Measurements from ENCODE around the gene KRT8.
"Not testable (repeated sequence)": the region's sequence is repeated elsewhere in the genome, so short reads cannot be mapped to it uniquely, and the experiment has no call there.

The KRT8 gene

DNA sequence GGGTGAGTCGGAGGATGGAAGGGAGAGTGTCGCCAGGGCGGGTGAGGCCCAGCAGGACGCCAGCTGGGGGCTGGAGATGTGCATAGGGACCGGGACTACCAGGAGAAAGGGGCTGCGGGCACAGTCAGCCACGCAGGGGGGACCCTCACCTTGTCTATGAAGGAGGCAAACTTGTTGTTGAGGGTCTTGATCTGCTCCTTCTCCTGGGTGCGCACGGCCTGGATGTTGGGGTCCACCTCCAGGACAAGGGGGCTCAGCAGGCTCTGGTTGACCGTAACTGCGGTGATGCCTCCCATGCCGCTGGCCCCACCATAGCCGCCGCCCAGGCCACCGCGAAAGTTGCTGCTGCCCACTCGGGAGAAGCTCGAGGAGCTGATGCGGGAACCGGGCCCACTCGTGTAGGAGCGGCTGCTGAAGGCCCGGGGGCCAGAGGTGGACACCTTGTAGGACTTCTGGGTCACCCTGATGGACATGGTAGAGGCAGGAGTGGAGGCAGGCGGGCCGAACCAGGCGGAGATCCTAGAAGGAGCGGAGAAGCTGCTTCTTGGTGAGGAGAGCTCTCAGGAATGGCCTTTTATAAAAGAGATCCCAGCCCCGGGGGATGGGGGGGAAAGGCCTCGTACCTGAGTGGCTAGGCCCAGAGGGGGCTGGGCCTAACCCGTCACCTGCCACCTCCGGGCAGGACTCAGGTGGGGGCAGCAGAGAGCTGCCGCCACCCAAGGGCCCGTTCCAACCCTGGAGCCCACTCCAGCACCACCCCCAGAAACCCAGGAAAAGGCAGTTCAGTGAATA, at the start of gene KRT8:
KRT8 (minus strand) TSS at position 568 of the 792 bp plus-strand sequence; CDS start at position 473, 95 bp downstream.
- not testable (repeated sequence) for DNase-seq (ENCODE audit: low read depth in 3 of 3)

DNA sequence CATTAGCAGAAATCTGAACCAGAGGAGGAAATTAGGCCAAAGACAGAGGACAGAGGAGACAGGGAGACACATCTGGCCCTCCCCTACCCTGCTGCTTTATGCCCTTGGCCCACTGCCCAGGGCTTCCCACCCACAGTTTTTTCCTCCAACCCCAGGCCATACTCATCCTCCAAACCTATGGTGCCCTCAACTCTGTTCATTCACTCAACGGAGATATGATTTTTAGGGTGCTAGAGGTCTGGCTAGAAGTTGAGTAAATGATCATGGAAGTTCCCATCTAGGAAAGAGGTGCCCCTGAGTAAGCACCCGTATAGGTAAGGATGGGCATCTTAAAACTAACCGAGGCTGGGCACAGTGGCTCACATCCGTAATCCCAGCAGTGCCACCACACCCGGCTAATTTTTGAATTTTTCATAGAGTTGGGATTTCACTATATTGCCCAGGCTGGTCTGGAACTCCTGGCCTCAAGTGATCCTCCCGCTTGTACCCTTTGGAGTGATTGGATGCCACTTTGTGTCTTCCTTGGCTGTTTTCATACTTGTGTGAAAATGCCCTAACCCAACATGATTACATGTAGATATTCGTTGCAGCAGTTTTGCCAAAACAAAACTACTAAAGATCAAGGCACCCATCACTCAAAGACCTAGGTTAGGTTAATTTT, 48.4 kb upstream of the KRT8 start:
- DNase-seq (ENCODE audit: low read depth in 3 of 3): no peak

DNA sequence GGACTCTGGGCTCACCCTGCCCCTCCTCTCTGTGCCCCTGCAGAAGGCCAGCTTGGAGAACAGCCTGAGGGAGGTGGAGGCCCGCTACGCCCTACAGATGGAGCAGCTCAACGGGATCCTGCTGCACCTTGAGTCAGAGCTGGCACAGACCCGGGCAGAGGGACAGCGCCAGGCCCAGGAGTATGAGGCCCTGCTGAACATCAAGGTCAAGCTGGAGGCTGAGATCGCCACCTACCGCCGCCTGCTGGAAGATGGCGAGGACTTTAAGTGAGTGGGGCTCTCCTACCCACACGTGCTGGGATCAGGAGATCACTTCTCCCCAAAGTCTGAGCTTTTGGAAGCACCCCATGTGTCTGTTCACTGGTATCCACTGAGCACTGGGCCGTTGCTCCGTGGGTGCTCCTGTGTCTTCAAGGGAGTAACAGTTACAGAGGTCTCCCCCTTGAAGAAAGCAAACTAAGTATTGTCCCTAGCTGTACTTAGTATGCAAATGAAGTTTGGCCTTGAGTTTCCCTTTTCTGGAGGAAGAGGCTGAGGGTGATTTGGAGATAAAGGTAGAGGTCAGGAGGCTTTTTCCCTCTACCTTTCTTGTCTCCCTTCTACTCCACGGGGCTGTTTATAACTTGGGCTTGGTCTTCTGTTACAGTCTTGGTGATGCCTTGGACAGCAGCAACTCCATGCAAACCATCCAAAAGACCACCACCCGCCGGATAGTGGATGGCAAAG, 47.4 kb upstream of the KRT8 start:
- no peak for DNase-seq (ENCODE audit: low read depth in 3 of 3)

DNA sequence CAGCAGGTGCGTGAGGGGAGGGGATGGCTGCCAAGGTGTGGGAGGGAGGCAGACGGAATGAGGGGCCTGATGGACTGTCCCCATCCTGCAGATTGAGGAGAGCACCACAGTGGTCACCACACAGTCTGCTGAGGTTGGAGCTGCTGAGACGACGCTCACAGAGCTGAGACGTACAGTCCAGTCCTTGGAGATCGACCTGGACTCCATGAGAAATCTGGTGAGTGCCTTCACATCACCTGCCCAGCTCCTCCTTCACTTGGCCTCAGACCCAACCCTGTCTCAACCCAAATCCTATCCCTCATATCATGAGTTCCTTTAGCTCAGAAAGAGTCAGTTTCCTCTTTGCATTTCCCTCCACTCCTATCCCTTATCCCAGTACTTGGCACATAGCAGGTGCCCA, 46.8 kb upstream of the KRT8 start:
- no peak for DNase-seq (ENCODE audit: low read depth in 3 of 3)

DNA sequence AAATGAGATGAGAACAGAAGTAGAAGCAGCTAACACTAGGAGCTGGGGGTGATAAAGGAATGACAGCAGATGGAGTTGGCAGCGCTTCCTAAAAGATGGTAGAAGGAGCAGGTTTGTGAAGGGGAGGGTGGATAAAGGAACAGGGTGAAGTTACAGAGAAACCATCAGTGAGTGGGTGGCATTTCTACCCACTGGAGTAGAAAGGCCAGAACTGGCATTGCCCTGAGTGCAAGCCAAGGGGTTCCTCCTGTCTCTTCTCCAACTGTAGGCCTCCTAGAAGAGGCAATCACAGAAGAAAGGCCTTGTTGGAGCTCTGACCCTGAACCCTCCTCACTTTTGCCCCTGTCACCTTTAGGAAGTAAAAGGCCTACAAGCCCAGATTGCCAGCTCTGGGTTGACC, 46.2 kb upstream of the KRT8 start:
- no peak for DNase-seq (ENCODE audit: low read depth in 3 of 3)

DNA sequence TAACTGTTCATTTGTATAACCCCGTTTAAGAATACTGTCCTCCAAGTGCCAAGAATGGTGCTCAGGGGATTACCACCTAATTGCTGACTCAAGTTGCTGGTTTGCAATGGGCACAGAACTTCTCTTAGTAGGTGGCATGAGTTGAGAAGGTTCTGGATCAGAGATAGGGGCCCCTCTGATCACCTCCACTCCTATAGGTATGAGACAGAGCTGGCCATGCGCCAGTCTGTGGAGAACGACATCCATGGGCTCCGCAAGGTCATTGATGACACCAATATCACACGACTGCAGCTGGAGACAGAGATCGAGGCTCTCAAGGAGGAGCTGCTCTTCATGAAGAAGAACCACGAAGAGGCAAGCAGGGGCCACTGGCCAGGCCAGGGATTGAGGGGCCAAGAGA, 45.7 kb upstream of the KRT8 start:
- DNase-seq (ENCODE audit: low read depth in 3 of 3): no peak

DNA sequence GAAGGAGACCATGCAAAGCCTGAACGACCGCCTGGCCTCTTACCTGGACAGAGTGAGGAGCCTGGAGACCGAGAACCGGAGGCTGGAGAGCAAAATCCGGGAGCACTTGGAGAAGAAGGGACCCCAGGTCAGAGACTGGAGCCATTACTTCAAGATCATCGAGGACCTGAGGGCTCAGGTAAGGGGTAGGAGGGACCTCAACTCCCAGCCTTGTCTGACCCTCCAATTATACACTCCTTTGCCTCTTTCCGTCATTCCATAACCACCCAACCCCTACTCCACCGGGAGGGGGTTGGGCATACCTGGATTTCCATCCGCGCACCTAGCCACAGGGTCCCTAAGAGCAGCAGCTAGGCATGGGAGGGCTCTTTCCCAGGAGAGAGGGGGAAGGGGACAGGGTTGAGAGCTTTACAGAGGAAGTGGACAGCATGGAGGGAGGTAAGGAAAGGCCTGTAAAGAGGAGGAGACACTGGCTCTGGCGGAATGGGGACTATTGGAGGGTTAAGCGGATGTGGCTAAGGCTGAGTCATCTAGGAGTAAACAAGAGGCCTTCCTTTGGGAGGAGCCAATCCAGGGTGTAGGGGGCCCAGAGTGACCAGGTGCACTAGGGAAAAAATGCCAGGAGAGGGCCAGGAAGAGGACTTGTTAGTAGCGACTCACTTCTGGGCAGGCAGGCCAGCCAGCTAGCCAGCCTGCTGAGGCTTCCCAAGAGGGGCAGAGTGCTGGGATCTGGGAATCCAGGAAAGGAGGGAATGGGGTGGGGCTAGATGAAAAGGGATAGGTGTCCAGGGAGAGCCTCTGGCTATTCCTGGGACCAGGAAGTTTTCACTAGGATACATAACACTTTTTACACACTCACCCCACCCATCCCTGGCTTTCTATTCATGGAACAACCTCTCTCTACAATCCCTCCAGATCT, 44.8 kb upstream of the KRT8 start:
- DNase-seq (ENCODE audit: low read depth in 3 of 3): no peak

DNA sequence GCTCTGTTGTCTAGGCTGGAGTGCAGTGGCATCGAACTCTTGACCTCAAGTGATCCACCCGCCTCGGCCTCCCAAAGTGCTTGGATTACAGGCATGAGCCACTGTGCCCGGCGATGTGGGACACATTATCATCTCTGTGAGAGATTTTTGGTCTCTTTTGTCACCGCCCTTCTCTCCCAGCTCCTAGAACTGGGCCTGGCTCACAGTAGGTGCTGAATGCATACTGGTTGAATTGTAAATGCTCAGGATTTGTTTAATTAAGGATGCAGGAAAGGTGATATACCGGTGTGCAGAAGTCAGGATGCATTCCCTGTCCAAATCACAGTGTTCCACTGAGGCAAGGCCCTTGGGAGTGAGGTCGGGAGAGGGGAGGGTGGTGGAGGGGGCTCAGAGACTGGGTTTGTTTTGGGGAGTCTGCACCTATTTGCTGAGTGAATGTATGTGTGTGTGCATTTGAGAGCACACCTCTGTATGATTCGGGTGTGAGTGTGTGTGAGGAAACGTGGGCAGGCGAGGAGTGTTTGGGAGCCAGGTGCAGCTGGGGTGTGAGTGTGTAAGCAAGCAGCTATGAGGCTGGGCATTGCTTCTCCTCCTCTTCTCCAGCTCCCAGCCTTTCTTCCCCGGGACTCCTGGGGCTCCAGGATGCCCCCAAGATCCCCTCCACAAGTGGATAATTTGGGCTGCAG, 43.0 kb upstream of the KRT8 start:
- no peak for DNase-seq (ENCODE audit: low read depth in 3 of 3)

DNA sequence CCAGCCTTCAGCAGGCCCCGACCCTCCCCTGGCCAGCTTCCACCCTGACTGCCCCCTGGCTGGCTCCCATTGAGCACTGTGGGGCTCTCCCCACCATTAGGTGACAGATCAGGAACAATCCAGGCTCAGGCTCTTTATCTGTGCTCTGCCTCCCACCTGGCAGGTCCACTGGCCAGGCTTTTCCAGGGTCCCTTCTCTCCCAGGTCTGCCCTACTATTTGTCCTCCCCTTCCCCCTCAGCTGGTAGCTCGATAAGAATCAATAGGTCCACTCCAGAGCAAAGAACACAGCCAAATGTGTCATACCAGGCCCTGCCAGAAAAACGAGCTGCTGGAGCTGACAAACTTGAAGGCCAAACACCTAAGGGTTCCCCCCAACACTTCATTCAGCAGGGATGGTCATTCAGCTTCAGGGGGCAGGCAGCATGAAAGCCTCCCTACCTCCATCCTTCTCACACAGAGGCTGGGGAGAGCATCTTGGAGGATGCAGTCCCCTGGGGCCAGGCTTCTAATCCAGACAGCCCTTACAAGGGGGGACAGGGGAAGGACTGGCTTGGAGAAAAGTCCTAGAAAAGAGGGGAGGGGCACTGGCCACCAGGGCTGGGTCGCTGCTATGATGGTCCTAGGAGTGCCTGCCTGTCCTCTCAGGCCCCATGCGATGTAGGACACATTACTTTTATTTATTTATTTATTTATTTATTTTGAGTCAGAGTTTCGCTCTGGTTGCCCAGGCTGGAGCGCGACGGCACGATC, 42.1 kb upstream of the KRT8 start:
- no peak for DNase-seq (ENCODE audit: low read depth in 3 of 3)

DNA sequence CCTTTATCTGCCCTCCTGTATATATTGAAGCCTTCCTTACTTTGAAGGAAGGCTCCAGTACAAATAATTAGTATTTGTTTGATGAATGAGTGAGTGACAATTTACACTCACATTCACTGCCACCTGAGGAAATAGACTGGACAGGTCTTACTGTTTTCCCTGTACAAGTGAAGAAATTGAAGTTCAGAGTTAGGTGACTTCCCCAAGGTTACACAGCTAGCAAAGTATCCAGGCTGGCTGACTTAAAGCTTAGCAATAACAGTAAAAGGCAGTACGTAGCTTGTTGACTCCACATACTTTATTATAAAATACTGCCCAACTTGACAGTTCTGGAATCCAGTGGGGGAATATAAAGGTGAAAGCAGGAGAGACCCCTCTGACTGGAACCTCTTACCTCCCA, 41.5 kb upstream of the KRT8 start:
- no peak for DNase-seq (ENCODE audit: low read depth in 3 of 3)

DNA sequence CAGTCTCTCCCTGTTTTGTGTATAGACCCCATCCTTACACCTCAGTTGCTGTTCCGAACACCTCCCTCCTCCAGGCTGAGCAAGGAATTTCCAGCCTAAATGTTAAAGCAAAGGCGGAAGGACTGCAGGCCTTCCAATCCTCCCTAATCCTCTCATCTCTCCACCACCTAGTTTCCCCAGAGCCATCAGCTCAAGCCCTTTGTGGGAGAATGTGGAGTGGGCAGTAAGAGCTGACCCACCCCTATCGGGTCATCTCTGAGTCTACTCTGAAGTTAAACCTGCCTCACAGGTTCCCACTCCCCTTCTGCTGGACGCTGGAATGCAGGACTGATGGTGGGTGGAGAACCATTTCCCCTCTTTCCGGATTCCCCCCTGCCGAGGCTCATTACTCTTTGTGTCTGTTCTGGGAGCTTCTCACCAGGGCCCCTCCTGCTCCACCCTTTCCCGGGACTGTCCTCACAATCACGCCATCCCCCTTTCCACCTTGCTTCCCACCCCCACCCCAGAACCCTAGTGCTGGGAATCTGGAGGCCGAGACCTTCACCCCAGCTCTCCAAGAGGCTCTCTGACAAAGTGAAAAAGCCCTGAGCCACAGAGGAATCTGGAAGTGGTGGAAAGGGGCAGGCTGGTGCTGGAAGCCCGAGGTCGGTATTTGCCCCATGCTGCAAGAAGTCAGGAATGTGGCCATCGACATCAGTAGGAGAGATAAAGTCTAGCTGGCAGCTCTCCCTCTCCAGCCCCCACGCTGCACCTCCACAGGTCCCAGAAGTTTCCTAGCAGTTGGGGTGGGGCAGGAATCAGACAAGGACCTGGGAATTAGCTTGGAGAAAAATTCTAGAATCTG, 40.7 kb upstream of the KRT8 start:
- DNase-seq (ENCODE audit: low read depth in 3 of 3): no peak

DNA sequence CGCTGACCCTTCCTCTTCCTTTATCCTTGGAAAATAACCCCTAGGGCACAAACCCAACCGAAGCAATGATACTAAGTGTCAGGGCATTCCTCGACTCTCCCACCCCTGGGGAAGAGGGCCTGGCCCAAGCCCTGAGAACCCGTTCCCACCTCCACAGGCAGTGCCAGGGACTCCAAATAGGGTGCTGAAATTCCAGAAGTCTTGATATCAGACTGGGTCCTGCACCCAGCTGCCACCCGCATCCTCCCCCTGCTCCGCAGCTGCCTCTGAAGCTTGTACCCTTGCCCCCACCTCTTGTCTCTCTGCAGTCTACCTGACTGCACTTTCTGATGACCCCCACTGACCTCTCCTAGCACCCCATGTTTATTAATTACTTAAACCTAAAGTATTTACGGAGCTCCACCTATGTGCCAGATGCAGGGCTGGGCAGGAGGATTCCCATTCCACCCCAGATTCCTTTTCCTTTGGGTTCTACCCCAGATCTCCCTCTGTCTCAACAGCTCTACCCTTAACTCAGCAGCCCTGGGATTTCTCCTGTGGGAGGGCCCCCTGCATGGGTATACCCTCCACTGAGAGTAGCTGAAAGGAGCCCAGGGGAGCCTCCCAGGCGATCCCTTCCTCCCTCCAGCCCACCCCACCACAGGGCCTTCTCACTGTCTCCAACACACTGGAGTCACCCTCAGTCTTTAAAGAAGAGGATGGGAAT, 40.0 kb upstream of the KRT8 start:
- DNase-seq (ENCODE audit: low read depth in 3 of 3): no peak

DNA sequence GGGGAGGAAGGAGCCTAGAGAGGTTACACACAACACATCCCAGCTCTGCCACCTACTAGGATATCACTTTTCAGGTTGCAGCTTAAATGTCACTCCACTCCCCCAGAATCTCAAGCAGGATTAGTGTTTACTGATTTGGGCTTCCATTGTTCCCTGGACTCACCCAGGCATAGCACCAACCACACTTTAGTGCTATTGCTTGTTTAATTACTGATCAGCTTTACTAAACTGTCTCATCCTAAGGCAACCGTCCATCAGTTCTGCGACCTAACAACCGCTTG, 38.0 kb upstream of the KRT8 start:
- no peak for DNase-seq (ENCODE audit: low read depth in 3 of 3)

DNA sequence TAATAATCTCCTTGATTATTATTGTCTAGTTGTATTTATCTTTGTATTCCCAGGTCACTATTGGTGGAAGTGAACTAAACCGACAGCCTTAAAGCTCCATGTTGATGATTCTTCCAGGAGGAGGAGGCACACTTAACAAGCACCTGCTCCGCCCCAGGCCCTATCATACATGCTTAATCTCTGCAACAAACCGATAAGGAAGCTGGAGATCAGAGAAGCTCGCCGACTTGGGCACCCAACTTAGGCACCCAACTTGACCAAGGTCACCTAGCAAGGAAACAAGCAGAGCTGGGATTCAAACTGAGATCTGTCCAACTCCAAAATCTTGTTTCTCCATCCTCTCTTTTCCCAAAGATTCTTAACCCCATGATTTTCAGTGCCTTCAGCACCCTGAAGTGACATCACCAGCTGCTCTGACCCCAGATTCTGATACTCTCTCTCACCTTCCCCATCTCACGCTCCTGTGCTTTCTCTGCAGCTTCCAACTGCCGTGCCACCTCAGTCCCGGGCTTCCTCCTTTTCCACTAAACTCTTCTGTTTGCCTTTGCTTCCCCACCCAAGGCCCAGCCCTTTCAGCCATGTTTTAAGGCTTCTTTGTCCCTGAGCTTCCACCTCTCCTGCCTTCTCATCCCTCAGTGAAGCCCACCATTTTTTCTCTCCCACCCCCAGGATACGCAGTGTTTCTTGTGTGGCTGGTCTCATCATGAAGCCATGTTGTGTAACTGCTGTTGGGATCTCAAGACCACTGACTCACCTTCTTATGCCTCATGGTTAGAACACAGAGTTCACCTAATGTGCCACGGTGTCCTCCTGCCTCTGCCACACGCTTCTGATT, 37.4 kb upstream of the KRT8 start:
- DNase-seq (ENCODE audit: low read depth in 3 of 3): no peak

DNA sequence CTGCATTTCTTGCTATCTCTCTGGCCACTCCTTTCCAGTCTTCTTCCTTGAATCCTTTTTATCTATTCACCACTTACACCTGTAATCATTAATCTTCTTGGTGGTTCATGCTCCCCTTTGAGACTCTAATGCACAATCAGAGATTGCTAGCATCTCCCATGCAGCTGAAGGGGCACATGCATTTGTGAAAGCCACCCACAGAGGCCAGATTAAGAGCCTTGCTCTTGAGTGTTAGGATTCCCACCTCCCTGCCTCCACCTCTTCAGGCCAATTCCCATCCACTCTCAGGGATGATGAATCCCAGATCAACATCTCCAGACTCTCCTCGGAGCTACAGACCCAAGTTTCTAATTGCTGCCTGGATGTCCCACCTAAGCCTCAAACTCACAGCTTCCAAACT, 24.7 kb upstream of the KRT8 start:
- no peak for DNase-seq (ENCODE audit: low read depth in 3 of 3)

DNA sequence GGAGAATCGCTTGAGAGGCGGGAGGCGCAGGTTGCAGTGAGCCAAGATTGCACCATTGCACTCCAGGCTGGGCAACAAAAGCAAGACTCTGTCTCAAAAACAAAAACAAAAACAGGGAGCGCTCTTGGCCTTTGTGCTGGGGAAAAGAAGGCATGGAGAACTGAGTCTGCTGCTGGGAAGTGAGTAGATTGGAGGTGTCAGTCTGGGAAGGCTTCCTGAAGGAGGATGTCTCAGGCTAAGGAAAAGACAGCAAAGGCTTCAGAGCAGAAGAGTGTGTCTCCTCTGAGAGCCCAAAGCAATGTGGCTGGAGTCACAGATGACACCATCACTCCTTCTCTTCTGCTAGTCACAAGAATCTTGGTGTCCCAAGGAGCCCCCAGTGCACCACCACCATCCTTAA, 23.1 kb upstream of the KRT8 start:
- no peak for DNase-seq (ENCODE audit: low read depth in 3 of 3)

DNA sequence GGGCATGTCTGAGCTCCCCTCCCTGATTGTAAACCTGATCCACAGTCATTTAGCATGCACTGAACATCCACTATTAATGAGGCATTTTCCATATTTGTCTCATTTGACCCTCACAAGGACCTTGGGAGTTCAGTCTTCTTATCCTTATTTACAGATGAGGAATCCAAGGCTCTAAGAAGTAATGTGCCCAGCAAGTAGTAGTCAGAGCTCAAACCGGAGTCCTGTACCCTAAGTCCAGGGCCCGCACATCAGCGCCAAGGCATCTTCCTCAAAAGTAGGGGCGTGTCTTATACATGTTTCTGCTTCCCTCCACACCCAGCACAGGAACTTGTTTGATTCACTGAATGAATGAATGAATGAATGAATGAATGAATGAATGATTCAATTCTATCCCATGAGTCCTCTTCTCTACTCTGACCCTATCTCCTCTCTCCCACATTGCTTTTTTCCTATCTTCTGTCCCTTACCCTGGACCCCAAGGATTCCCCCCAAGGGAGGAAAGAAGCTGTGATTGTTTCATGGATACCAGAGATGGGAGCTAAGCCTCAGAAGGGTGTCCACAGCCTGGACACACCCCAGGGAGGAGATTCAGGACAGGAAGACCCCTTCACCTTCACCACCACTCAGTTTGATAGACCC, 21.8 kb upstream of the KRT8 start:
- no peak for DNase-seq (ENCODE audit: low read depth in 3 of 3)

Measured in stimulated activated CD4-positive, alpha-beta T cell treated with anti-CD3 and anti-CD28 coated beads, TNF-alpha, amount 100 ng/mL, for 4 hours (primary cell).